Trophoblast cell (in vitro differentiated cells and primary cell): Measurements from ENCODE around the gene PPP1R9A.

Experiments used
- DNase-seq, 2 donors: peaks; one replicate each; pipeline ENCODE4 v3.0.0-alpha.2; 2016
- H2AFZ ChIP-seq: 2 replicates; pipeline ENCODE4 v1.6.1; 2013; ENCODE audit warnings: low read length, moderate library complexity, mild to moderate bottlenecking; ENCODE audit not compliant: insufficient read depth, poor library complexity
- H2AK5ac ChIP-seq: 2 replicates; pipeline ENCODE4 v1.6.1; 2013; ENCODE audit warnings: mild to moderate bottlenecking, low read length
- H2BK120ac ChIP-seq: 2 replicates; pipeline ENCODE4 v1.6.1; 2013; ENCODE audit warnings: low read length, mild to moderate bottlenecking, moderate library complexity; ENCODE audit not compliant: insufficient read depth, poor library complexity
- H2BK12ac ChIP-seq: 2 replicates; pipeline ENCODE4 v1.6.1; 2013; ENCODE audit warnings: mild to moderate bottlenecking, low read length, moderate library complexity
- H2BK5ac ChIP-seq: 2 replicates; pipeline ENCODE4 v1.6.1; 2013; ENCODE audit warnings: low read length, low read depth, moderate library complexity, mild to moderate bottlenecking; ENCODE audit not compliant: poor library complexity
- H3K14ac ChIP-seq: 2 replicates; pipeline ENCODE4 v1.6.1; 2013; ENCODE audit warnings: mild to moderate bottlenecking, low read length
- H3K18ac ChIP-seq: 2 replicates; pipeline ENCODE4 v1.6.1; 2013; ENCODE audit warnings: mild to moderate bottlenecking, low read length
- H3K23ac ChIP-seq: 2 replicates; pipeline ENCODE4 v1.6.1; 2013; ENCODE audit warnings: low read length
- H3K27ac ChIP-seq: 2 replicates; pipeline ENCODE4 v1.5.1; 2013; ENCODE audit warnings: low read depth, mild to moderate bottlenecking, inconsistent platforms, low read length, moderate library complexity
- H3K27me3 ChIP-seq: 2 replicates; pipeline ENCODE4 v1.6.1; 2013; ENCODE audit warnings: inconsistent platforms, mild to moderate bottlenecking, low read length, moderate library complexity; ENCODE audit not compliant: insufficient read depth
- H3K36me3 ChIP-seq, 2 experiments: 1 replicate in 1 of 2; 2 replicates in 1 of 2; pipeline ENCODE4 v1.6.1; 2013; ENCODE audit warnings: low read length in 2 of 2, mild to moderate bottlenecking in 2 of 2, moderate library complexity in 1 of 2; ENCODE audit not compliant: insufficient read depth in 2 of 2, control insufficient read depth in 1 of 2
- H3K4ac ChIP-seq: 2 replicates; pipeline ENCODE4 v1.6.1; 2013; ENCODE audit warnings: low read depth, mild to moderate bottlenecking, low read length, moderate library complexity
- H3K4me1 ChIP-seq, 2 experiments: 1 replicate in 1 of 2; 2 replicates in 1 of 2; pipeline ENCODE4 v1.6.1; 2013; ENCODE audit warnings: low read length in 2 of 2, mild to moderate bottlenecking in 2 of 2, moderate library complexity in 1 of 2; ENCODE audit not compliant: insufficient read depth in 2 of 2, control insufficient read depth in 1 of 2
- H3K4me2 ChIP-seq: 2 replicates; pipeline ENCODE4 v1.6.1; 2013; ENCODE audit warnings: inconsistent platforms, mild to moderate bottlenecking, low read length, moderate library complexity
- H3K4me3 ChIP-seq: 2 replicates; pipeline ENCODE4 v1.5.1; 2013; ENCODE audit warnings: mild to moderate bottlenecking, low read depth, low read length, inconsistent platforms
- H3K79me1 ChIP-seq: one replicate; pipeline ENCODE4 v1.6.1; 2013; ENCODE audit warnings: low read length
- H3K79me2 ChIP-seq: 2 replicates; pipeline ENCODE4 v1.6.1; 2013; ENCODE audit warnings: low read length, mild to moderate bottlenecking; ENCODE audit not compliant: control insufficient read depth, insufficient read depth, poor library complexity
- H3K9ac ChIP-seq: 2 replicates; pipeline ENCODE4 v1.6.1; 2013; ENCODE audit warnings: mild to moderate bottlenecking, low read length
- H3K9me3 ChIP-seq: 2 replicates; pipeline ENCODE4 v1.6.1; 2013; ENCODE audit warnings: low read depth, mild to moderate bottlenecking, control low read depth, inconsistent platforms, low read length; ENCODE audit not compliant: insufficient read depth
- H4K12ac ChIP-seq: 2 replicates; pipeline ENCODE4 v1.6.1; 2013; ENCODE audit warnings: low read depth, mild to moderate bottlenecking, low read length, moderate library complexity
- H4K8ac ChIP-seq: 2 replicates; pipeline ENCODE4 v1.6.1; 2013; ENCODE audit warnings: low read depth, mild to moderate bottlenecking, low read length, moderate library complexity
- H4K91ac ChIP-seq: one replicate; pipeline ENCODE4 v1.6.1; 2013; ENCODE audit warnings: low read depth, mild to moderate bottlenecking, low read length, moderate library complexity
- WGBS: extraction: QIAGEN DNeasy Blood & Tissue Kit; methylation state at CpG from one replicate; pipeline ENCODE4 v1.1.7; 2013; ENCODE audit warnings: missing lambda C conversion rate; ENCODE audit not compliant: insufficient read length, insufficient coverage; ENCODE audit errors: extremely low coverage; 5-methylcytosine and 5-hydroxymethylcytosine counted together

Gene PPP1R9A

DNA sequence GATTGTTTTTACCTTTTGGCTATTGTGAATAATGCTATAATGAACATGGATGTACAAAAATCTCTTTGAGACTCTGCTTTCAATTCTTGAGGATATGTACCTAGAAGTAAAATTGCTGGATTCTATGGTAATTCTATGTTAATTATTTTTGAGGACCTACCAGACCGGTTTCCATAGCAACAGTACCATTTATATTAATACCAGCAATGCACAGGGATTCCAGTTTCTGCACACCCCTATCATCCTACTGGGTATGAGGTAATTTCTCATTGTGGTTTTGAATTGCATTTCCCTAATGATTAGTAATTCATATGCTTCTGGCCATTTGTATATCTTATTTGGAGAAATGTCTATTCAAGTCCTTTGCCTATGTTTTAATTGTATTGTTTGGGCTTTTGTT, 9.9 kb upstream of the PPP1R9A start:
- H3K4me2 ChIP-seq: no peak overlapping the region
- H3K79me1 ChIP-seq: no peaks in the 10 kb centered on the region
- H3K18ac ChIP-seq: no peak overlapping the region
- DNase-seq: no peak
- H3K9ac ChIP-seq: no peak overlapping the region
- H3K9me3 ChIP-seq: no peaks in the 10 kb centered on the region
- no peak overlapping the region for H4K8ac ChIP-seq
- H3K79me2 ChIP-seq: no peaks in the 10 kb centered on the region
- H2AFZ ChIP-seq: no peak overlapping the region
- no peak overlapping the region for H3K27ac ChIP-seq
- H2AK5ac ChIP-seq: no peak overlapping the region
- H3K27me3 ChIP-seq: no peaks in the 10 kb centered on the region
- no CpG with 5 or more reads among the region's 1 CpG for WGBS
- no peaks in the 10 kb centered on the region for H3K36me3 ChIP-seq
- no peak overlapping the region for H2BK120ac ChIP-seq
- H2BK5ac ChIP-seq: no peak overlapping the region
- H2BK12ac ChIP-seq: no peak overlapping the region
- H3K14ac ChIP-seq: no peak overlapping the region
- H4K12ac ChIP-seq: no peak overlapping the region
- no peaks in the 10 kb centered on the region for H3K4me1 ChIP-seq
- H4K91ac ChIP-seq: no peak overlapping the region
- H3K23ac ChIP-seq: no peak overlapping the region
- H3K4ac ChIP-seq: no peak overlapping the region
- H3K4me3 ChIP-seq: no peak overlapping the region

DNA sequence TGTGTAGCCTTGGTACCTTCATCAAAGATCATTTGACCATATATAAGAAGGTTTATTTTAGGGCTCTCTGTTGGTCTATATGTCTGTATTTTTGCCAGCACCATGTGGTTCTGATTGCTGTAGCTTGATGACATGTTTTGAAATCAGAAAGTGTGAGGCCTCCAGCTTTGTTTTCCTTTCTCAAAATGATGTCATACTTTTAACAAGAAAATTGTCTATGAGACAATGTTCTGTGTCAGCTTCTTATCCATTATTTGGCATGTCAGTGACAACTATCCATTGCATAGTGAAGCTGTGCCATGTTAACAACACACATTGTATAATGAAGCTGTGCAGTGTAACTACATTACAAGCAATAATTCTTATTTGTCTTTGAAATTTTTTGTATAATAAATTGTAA, 9.1 kb upstream of the PPP1R9A start:
- H3K18ac ChIP-seq: no peak overlapping the region
- DNase-seq: no peak

GRCh38 chr7:94901981-94902380, 5.4 kb upstream of the PPP1R9A start:
- H3K9ac ChIP-seq: no peak overlapping the region
- no peaks in the 10 kb centered on the region for H3K9me3 ChIP-seq
- no peak overlapping the region for H3K4me2 ChIP-seq
- H3K4ac ChIP-seq: no peak overlapping the region
- H3K4me1 ChIP-seq: no peaks in the 10 kb centered on the region
- no peak overlapping the region for H3K23ac ChIP-seq
- H3K4me3 ChIP-seq: no peak overlapping the region
- H3K79me1 ChIP-seq: no peaks in the 10 kb centered on the region
- no peak overlapping the region for H2BK5ac ChIP-seq
- H3K27me3 ChIP-seq: no peaks in the 10 kb centered on the region
- H2BK12ac ChIP-seq: no peak overlapping the region
- WGBS: no CpG with 5 or more reads among the region's 3 CpGs
- no peak overlapping the region for H3K18ac ChIP-seq
- no peak overlapping the region for H2BK120ac ChIP-seq
- H3K79me2 ChIP-seq: no peaks in the 10 kb centered on the region
- H2AFZ ChIP-seq: no peak overlapping the region
- no peaks in the 10 kb centered on the region for H3K36me3 ChIP-seq
- H2AK5ac ChIP-seq: no peak overlapping the region
- H3K27ac ChIP-seq: no peak overlapping the region
- no peak overlapping the region for H4K91ac ChIP-seq
- no peak overlapping the region for H4K12ac ChIP-seq
- H3K14ac ChIP-seq: no peak overlapping the region
- DNase-seq: no peak
- no peak overlapping the region for H4K8ac ChIP-seq

More for the DNA sequence above, 9.1 kb upstream of the PPP1R9A start:
- no peak overlapping the region for H2BK12ac ChIP-seq
- no peaks in the 10 kb centered on the region for H3K79me2 ChIP-seq
- H2AFZ ChIP-seq: no peak overlapping the region
- no peak overlapping the region for H3K23ac ChIP-seq
- H3K4me2 ChIP-seq: no peak overlapping the region
- no peaks in the 10 kb centered on the region for H3K9me3 ChIP-seq
- no peak overlapping the region for H2AK5ac ChIP-seq
- H2BK5ac ChIP-seq: no peak overlapping the region
- no peak overlapping the region for H3K14ac ChIP-seq
- no peak overlapping the region for H2BK120ac ChIP-seq
- no peaks in the 10 kb centered on the region for H3K27me3 ChIP-seq
- H3K79me1 ChIP-seq: no peaks in the 10 kb centered on the region
- H3K4me1 ChIP-seq: no peaks in the 10 kb centered on the region
- H3K36me3 ChIP-seq: no peaks in the 10 kb centered on the region
- no peak overlapping the region for H3K27ac ChIP-seq
- H4K12ac ChIP-seq: no peak overlapping the region
- H4K91ac ChIP-seq: no peak overlapping the region
- no peak overlapping the region for H4K8ac ChIP-seq
- H3K4ac ChIP-seq: no peak overlapping the region
- no peak overlapping the region for H3K4me3 ChIP-seq
- no peak overlapping the region for H3K9ac ChIP-seq

DNA sequence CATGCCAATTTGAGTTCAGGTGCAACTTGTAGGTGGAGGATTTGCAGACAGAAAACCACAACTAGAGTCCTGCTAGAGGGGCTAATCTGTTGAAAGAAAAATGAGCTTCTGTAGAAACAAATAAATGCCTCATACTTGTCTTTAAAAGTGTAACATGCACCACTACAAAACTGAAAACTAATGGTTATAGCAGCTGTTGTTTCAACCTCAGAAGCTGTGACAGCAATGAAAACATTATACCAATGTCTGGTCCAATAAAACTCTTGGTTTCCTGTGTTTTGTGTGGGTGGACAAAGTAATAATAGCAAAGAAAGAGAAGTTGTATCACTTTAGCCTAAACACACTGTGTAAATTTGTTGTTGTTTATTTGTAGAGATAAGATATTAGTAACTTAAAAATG, 3.4 kb upstream of the PPP1R9A start:
- Histone ChIP-seq H3K4me1 (peaks cover 4 to 5% of the 10 kb centered on the region in 2 experiments), H3K79me2 (peaks cover 1% of the 10 kb centered on the region), H2AFZ (no peak overlapping the region), H3K4ac (no peak overlapping the region), H3K36me3 (no peaks in the 10 kb centered on the region), H3K79me1 (peaks cover 9% of the 10 kb centered on the region), H2BK12ac (no peak overlapping the region), H2AK5ac (no peak overlapping the region), H3K23ac (no peak overlapping the region), H4K12ac (no peak overlapping the region), H4K91ac (no peak overlapping the region), H3K9ac (no peak overlapping the region), H3K18ac (no peak overlapping the region), H2BK120ac (no peak overlapping the region), H4K8ac (no peak overlapping the region), H3K4me2 (no peak overlapping the region), H2BK5ac (no peak overlapping the region), H3K9me3 (no peaks in the 10 kb centered on the region), H3K14ac (no peak overlapping the region), H3K27ac (no peak overlapping the region), H3K27me3 (no peaks in the 10 kb centered on the region), H3K4me3 (no peak overlapping the region)
- DNase-seq: no peak

DNA sequence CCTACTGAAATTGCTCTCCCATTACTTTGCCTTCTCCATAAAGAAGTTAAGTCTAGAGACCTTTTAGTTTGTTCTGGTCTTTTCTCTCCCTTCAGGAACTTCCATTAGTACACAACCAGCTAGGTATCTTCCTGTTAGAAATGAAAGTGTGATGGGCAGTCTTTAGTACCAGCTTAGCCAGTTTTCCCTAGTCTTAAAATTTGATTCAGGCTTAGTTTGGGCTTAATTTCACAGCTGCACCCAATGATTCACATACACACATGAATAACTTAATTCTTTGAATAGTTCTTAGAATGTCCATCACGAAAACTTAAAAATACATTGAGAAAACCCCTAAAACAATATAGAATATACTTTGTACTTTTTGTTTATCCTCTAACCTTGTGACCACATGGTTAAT, 2.4 kb upstream of the PPP1R9A start:
- H4K91ac ChIP-seq: no peak overlapping the region
- no peak overlapping the region for H3K23ac ChIP-seq
- WGBS: no CpG with 5 or more reads among the region's 1 CpG
- H3K36me3 ChIP-seq: no peaks in the 10 kb centered on the region
- no peak overlapping the region for H2AK5ac ChIP-seq
- H3K79me2 ChIP-seq: peaks cover 1% of the 10 kb centered on the region
- H4K12ac ChIP-seq: no peak overlapping the region
- no peak overlapping the region for H2AFZ ChIP-seq
- no peak overlapping the region for H2BK120ac ChIP-seq
- H3K9me3 ChIP-seq: no peaks in the 10 kb centered on the region
- no peak overlapping the region for H3K9ac ChIP-seq
- peaks cover 9% of the 10 kb centered on the region for H3K79me1 ChIP-seq
- H3K18ac ChIP-seq: no peak overlapping the region
- no peak overlapping the region for H3K4me2 ChIP-seq
- no peak overlapping the region for H3K4me3 ChIP-seq
- H2BK5ac ChIP-seq: no peak overlapping the region
- H3K4me1 ChIP-seq: peaks cover 4 to 5% of the 10 kb centered on the region in 2 experiments
- H3K27ac ChIP-seq: no peak overlapping the region
- DNase-seq: no peak
- no peak overlapping the region for H3K14ac ChIP-seq
- H3K4ac ChIP-seq: no peak overlapping the region
- no peaks in the 10 kb centered on the region for H3K27me3 ChIP-seq
- H4K8ac ChIP-seq: no peak overlapping the region
- H2BK12ac ChIP-seq: no peak overlapping the region
